Measurements from ENCODE around the gene CHST3.

DNA sequence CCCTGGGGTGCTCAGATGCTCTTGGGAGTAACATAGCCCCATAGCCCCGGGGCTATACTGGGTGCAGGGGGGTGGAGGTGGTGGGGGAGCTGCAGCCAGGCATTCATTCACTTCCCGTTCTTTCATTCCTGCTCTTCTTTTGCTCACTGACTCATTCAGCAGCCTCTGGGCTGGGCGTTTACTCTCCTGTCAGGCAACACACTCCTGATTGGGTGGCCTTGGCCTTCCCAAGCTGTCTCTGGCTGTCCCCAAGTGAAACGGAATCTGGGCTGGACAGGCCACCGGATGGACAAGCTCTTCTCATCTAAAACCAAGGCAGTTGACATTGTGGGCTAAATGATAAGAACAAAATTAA is 34.6 kb downstream of the CHST3 start:
- TF ChIP-seq, protein P1, sequence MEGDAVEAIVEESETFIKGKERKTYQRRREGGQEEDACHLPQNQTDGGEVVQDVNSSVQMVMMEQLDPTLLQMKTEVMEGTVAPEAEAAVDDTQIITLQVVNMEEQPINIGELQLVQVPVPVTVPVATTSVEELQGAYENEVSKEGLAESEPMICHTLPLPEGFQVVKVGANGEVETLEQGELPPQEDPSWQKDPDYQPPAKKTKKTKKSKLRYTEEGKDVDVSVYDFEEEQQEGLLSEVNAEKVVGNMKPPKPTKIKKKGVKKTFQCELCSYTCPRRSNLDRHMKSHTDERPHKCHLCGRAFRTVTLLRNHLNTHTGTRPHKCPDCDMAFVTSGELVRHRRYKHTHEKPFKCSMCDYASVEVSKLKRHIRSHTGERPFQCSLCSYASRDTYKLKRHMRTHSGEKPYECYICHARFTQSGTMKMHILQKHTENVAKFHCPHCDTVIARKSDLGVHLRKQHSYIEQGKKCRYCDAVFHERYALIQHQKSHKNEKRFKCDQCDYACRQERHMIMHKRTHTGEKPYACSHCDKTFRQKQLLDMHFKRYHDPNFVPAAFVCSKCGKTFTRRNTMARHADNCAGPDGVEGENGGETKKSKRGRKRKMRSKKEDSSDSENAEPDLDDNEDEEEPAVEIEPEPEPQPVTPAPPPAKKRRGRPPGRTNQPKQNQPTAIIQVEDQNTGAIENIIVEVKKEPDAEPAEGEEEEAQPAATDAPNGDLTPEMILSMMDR (conservative IDR thresholded peaks at IDR 0.05; ENCODE audit: low read depth in 2 of 2) = no peak
- TF ChIP-seq POLR2AphosphoS5 (IDR thresholded peaks at IDR 0.05; ENCODE audit: low read depth) (no peak), EZH2 (IDR thresholded peaks at IDR 0.05; ENCODE audit: low read depth, unreplicated experiment) (no peak)
- TF ChIP-seq, protein P2, sequence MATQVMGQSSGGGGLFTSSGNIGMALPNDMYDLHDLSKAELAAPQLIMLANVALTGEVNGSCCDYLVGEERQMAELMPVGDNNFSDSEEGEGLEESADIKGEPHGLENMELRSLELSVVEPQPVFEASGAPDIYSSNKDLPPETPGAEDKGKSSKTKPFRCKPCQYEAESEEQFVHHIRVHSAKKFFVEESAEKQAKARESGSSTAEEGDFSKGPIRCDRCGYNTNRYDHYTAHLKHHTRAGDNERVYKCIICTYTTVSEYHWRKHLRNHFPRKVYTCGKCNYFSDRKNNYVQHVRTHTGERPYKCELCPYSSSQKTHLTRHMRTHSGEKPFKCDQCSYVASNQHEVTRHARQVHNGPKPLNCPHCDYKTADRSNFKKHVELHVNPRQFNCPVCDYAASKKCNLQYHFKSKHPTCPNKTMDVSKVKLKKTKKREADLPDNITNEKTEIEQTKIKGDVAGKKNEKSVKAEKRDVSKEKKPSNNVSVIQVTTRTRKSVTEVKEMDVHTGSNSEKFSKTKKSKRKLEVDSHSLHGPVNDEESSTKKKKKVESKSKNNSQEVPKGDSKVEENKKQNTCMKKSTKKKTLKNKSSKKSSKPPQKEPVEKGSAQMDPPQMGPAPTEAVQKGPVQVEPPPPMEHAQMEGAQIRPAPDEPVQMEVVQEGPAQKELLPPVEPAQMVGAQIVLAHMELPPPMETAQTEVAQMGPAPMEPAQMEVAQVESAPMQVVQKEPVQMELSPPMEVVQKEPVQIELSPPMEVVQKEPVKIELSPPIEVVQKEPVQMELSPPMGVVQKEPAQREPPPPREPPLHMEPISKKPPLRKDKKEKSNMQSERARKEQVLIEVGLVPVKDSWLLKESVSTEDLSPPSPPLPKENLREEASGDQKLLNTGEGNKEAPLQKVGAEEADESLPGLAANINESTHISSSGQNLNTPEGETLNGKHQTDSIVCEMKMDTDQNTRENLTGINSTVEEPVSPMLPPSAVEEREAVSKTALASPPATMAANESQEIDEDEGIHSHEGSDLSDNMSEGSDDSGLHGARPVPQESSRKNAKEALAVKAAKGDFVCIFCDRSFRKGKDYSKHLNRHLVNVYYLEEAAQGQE (IDR thresholded peaks at IDR 0.05; ENCODE audit: unreplicated experiment) = no peak

All from GM23338 (cell line).